Measurements from ENCODE around the gene PLEKHJ1.

PLEKHJ1 gene

DNA sequence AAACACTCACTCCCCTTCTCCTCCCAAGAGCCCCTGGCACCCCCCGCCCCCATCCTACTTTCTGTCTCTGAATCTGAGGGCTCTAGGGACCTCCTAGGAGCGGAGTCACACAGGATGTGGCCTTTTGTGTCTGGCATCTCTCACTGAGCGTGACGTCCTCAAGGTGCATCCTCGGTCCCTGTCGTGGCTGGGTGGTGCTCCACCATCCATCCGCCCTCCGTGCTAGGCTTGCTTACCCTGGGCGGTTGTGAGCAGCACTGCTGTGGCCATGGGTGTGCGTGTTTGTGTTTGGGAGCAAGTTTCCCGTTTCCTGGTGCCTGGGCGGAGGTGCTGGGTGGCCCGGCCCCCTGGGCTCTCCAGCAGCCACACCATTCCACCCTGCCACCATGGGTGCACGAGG lies 12.2 kb downstream of the PLEKHJ1 start:
- DNase-seq (ENCODE audit: low read depth in 2 of 3, low spot score in 2 of 3) = no peak

DNA sequence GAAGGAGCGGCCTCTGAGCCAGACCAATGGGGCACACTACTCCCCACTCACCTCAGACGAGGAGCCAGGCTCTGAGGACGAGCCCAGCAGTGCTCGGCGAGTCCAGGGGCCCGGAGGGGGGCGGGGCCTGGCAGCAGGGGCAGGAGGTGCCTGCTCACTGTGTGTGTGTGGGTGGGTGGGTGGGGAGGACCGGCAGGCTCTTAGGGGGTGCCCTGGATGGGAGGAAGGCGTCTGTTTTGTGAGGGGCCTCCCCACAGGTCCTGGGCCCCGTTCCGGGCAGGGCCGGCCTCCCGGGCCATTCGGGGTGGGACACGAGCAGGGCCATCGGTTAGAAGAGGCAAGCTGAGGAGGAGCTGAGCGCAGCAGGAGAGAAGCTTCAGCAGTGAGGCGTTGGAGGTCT lies 12.7 kb downstream of the PLEKHJ1 start:
- no peak for DNase-seq (ENCODE audit: low read depth in 2 of 3, low spot score in 2 of 3)

DNA sequence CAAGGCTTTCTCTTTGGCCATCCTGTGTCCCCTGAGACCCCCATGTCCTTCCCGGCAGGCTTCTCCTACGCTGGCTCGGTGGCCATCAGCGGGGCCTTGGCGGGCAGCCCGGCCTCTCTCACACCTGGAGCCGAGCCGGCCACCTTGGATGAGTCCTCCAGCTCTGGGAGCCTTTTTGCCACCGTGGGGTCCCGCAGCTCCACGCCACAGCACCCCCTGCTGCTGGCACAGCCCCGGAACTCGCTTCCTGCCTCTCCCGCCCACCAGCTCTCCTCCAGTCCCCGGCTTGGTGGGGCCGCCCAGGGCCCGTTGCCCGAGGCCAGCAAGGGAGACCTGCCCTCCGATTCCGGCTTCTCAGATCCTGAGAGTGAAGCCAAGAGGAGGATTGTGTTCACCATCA lies 14.2 kb downstream of the PLEKHJ1 start:
- no peak for DNase-seq (ENCODE audit: low read depth in 2 of 3, low spot score in 2 of 3)

DNA sequence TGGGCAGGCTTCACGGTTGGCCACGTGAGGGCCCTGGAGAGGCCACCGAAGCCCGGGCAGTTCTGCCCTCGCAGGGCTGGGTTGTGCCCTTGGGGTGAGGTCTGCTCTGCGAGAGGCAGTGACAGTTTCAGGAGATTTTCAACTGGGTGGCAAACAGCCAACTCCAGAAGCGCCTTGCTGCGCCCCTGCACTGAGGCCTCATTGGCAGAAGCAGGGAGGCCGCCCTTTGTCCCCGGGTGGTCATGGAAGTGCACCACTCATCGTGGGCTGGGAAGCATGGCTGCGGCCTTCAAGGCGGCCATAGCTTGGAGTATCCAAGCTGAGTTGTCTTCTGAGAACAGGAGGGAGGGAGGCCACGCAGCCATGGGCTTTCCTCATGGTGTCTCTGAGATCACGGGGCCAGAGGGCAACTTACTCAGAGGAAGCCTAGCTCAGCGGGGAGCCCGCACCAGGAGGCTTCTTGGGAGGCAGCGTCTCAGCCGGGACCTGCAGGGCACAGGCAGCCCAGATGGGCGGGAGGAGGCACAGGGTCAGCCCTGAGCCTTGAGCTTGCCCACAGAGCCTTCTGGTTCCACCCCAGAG lies 14.8 kb downstream of the PLEKHJ1 start:
- DNase-seq (ENCODE audit: low read depth in 2 of 3, low spot score in 2 of 3) = no peak

DNA sequence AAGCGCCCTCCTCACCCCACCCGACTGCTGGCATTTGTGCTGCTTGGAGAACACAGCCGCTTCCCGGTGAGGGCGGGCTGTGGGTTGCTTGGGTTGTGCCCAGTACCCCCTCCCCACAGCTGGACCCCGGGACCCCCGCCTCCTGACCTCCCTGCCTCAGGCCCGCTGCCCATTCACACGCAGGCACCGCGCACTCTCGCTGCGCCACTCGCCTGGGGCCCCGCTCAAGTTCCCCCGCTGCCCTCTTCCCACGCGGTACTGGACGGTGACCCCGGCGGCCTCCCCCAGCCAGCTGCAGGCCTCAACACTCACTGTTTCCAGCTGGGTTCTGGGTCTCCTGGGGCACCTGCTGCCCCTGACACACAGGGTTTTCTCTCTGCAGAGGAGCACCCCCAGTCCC lies 16.4 kb downstream of the PLEKHJ1 start:
- no peak for DNase-seq (ENCODE audit: low read depth in 2 of 3, low spot score in 2 of 3)

DNA sequence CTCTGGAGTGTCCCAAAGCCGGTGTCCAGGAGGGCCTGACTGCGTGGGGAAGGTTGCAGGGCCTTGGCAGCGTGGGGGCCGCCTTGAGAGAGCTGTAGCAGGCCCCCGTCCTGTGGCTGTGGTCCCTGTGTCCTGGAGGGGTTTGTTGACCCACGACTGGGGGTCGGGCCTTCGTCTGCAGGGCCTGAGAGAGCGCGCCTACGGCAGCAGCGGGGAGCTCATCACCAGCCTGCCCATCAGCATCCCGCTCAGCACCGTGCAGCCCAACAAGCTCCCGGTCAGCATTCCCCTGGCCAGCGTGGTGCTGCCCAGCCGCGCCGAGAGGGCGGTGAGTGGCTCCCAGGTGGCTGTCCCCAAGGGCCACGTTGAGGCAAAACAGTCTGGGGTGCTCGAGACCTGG lies 18.5 kb downstream of the PLEKHJ1 start:
- DNase-seq (ENCODE audit: low read depth in 2 of 3, low spot score in 2 of 3) = no peak

DNA sequence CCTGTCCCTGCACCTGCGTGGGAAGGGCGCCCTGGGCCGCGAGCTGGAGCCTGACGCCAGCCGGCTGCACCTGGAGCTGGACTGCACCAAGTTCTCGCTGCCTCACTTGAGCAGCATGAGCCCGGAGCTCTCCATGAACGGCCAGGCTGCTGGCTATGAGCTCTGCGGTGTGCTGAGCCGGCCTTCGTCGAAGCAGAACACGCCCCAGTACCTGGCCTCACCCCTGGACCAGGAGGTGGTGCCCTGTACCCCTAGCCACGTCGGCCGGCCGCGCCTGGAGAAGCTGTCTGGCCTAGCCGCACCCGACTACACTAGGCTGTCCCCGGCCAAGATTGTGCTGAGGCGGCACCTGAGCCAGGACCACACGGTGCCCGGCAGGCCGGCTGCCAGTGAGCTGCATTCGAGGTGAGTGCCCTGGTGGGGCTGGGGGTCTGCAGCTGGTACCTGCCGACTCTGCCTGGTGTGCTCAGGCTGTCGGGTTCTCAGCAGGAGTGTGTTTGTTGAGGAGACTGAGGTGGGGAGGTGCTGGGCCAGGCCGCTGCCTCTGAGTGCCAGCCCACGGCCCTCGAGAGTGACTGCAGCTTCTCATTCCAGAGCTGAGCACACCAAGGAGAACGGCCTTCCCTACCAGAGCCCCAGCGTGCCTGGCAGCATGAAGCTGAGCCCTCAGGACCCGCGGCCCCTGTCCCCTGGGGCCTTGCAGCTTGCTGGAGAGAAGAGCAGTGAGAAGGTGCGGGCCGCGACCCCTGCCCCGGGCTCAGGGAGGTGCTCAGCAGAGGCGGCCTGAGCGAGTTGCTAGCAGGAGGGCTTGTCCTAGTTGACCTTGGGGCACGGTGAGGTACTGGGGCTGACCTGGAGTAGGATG lies 19.5 kb downstream of the PLEKHJ1 start:
- DNase-seq (ENCODE audit: low read depth in 2 of 3, low spot score in 2 of 3) = no peak

DNA sequence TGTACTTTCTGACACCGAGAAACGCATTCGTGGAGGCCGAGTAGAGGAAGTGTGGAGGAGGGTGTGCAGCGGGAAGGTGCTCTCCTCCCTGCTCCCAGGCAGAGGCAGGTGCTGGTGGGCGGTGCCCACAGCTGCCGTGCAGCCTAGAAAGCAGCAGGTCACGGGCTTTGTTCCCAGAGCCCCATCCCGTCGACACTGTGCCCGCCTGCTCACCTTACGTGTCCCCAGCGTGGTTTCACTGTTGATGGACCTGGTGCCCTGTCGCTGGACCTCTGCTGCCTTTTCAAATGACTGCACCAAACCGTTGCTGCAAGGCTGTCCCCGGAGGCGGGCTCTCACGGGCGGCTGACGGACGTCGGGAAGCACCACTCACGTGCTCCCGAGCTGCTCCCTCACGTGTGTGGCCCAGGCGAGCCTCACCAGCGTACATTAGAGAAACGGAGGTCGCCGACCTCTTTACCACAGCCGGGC lies 20.8 kb downstream of the PLEKHJ1 start:
- DNase-seq (ENCODE audit: low read depth in 2 of 3, low spot score in 2 of 3) = no peak

DNA sequence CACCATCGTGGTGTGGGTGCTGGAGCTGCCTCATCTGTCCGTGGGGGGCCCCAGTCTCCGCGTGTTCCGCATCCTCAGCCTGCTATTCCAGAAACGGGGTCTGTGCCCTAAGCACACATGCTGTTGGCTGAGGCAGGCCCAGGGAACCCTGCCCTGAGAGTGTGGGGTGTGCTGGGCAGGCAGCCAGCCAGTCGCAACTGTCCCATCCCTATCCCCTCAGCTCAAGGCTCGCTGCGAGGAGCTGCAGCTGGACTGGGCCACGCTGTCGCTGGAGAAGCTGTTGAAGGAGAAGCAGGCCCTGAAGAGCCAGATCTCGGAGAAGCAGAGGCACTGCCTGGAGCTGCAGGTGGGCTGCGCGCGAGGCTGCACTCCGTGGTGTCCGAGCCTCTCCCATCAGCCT lies 21.9 kb downstream of the PLEKHJ1 start:
- no peak for DNase-seq (ENCODE audit: low read depth in 2 of 3, low spot score in 2 of 3)

DNA sequence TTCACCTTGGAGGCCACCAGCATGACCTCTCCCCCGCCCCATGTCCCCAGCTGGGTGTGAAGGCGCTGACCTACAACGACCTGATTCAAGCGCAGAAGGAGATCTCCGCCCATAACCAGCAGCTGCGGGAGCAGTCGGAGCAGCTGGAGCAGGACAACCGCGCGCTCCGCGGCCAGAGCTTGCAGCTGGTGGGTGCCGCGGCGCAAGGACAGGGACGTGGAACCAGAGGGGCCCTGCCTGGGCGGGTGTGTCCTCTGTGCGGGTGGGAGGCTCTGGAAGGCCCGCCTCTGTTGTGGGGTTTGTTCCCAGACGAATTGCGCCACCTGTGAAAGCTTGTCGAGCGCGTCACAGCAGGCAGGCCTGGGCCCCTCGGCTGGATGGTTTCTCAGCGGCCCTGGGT lies 22.3 kb downstream of the PLEKHJ1 start:
- DNase-seq (ENCODE audit: low read depth in 2 of 3, low spot score in 2 of 3) = no peak

DNA sequence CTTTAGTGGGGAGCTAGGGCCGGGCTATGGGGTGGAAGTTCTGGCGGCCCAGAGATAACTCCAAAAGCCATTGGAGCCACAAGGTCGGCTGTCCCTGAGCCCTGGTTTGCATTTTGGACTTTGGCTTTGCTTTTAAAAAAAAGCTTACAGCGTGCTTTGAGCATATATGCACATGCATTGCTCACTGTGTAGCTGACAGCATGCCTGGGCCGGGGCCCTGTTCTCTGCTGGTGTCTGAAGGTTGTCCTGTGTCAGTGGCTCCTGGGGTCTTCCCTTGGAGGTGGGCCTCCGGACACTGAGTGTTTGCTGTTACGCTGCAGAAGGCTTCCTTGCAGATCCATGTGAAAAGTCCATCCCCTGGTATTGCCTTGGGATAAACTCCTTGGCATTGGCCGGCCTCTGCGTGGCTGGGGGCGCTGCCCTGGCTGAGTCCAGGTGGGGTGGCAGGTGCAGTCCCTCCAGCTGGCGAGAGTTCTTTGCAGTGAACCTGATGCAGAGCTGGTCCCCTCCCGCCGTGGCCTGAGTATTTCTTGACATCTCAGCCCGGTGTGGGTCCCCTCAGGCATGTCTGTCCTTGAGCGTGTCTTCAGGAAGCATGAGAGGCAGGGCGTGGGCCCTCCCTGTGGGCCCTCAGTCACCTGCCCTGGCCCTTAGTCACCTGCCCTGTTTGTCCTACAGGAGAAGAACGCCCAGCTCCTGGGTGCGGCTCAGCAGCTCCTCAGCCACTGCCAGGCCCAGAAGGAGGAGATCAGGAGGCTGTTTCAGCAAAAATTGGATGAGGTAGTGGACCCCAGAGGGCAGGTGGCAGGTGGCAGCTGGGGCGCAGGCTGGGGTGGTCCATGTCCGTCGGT lies 23.0 kb downstream of the PLEKHJ1 start:
- DNase-seq (ENCODE audit: low read depth in 2 of 3, low spot score in 2 of 3) = no peak

DNA sequence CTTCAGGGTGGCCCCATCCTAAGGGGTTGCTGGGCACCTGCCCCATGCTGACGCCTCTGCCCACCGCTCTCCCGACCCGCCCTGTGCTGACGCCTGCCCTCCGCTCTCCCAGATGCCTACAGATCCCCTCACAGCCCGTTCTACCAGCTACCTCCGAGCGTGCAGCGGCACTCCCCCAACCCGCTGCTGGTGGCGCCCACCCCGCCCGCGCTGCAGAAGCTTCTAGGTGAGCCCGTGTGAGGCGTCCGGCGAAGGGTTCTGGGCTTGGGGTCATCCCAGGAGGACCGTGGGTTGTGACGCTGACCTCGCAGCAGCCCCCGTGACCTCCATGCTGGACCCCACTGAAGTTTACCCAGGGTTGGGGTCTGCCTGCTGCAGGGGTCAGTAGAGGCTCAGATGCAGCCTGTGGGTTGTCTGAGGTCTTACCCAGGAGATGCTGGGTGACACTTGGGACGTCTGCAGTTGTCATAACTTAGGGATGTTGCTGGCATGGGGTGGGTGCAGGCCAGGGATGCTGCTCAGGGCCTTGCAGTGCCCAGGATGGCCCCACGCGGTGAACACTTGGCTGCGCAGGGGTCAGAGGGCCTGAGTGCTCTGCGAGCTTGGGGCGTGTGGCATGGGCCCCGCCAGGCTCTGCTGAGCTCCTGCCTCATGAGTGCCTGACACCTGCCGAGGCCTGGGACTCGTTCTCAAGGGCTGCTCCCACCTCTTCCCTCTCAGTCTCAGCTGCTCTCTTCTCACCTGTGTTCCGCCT lies 25.0 kb downstream of the PLEKHJ1 start:
- no peak for DNase-seq (ENCODE audit: low read depth in 2 of 3, low spot score in 2 of 3)

DNA sequence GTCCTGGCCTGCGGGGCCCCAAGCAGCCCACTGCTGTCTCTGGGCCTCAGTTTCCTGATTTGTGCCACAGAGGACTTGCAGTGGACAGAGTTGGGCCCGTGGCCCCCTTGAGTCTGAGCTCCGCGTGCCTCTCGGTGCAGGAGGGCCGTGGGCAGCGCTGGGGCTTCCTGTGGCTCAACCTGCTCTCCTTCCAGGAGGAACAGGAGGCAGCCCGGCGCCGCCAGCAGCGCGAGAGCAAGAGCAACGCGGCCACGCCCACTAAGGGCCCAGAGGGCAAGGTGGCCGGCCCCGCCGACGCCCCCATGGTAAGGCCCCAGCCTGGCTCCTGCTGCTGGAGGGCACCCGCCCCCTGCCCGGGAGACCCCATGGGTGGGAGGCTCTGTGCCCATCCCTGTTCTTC lies 25.9 kb downstream of the PLEKHJ1 start:
- DNase-seq (ENCODE audit: low read depth in 2 of 3, low spot score in 2 of 3) = no peak

DNA sequence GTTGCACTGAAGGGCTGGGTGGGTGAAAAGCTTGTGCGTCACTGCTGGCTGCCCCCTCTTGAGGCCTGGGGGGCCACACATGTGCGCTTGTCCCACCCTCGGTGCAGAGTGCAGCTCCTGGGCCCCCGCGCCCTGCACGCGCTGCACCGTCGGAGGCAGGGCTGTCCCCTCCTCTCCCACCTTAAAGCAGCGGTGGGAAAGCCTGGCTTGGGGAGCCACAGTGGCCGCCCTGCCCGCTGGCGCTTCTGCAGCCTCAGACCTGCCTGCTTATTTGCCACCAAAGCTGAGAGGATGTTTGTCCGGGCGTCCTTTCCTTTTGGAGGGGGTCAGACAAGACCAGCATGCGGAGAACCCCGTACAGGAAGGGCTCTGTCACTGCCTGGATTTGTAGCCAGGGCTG lies 26.7 kb downstream of the PLEKHJ1 start:
- DNase-seq (ENCODE audit: low read depth in 2 of 3, low spot score in 2 of 3) = no peak

DNA sequence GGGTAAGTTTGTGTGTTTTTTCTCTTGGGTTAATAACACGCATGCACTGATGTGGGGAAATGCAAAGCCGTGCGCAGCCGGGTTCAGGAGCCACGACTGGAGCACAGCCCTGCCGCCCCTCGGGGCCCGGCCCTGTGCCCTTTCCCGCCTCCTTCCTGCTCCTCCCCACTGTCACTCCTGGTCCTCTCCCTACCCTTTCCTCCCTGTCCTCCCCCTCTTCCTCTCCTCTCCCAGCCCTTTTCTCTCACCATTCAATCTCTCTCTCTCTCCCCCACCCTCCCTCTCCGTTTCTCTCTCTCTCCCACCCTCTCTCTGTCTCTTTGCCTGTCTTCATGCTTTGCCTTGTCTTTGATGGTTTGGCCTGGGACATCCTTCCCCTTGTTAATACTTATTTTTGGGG lies 27.2 kb downstream of the PLEKHJ1 start:
- DNase-seq (ENCODE audit: low read depth in 2 of 3, low spot score in 2 of 3) = no peak

DNA sequence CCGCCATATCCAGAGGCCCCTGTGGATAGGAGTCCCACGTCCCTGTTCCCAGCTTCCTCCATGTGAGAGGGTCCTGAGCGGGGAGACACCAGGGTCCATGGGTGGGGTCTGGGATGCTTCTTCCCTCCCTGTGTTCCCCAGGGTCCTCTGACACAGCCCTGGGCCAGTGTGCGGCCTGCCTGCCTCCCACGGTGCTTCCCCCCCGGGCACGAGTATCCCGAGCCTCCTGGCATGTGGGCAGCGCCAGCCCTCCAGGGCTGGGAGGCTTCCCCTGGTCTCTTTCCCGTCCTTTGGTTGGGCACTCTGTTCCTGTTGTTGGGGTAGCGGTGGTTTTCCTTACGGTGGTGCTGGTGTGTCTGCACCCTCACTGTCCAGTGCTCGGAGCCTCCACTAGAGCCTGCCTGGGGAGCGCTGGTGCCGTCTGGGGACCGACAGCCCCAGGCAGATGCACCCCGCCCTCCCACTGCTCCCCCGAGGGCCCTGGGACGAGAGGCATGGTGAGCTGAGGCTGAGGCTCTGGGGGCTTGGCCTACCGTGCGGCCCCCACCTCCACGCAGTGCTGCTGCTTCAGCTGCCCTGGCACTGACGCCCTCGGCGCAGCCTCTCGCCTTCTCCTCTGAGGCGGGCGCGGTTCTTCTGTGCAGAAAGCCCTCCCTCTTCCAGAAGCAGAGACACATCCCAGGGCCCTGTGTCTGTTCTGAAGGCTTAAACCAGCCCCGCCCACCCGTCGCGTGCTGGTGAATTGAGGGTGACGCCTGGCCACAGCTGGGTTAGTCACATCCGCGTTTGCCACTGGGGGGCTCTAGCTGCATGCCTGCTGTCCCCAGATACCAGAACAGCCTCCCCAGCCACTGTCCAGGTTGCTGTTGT lies 27.9 kb downstream of the PLEKHJ1 start:
- no peak for DNase-seq (ENCODE audit: low read depth in 2 of 3, low spot score in 2 of 3)

DNA sequence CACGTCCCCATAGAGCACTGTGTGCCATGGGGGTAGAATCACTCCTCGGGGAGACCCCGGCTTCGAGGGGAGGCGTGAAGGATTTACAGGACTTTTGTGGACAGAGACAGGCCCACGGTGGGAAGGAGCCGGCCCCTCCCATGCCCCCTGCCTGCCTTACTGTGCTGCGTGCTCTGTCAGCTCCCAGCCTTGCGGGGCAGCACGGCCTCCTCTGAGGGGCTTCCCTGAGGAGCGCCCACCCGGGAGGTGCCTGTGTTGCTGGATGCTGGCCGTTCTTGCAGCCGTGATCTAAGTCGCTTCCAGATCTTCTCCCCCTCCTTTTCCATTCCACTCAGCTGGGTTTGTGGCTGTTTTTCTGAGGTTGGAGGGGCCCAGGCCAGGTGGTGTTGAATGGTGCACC lies 29.1 kb downstream of the PLEKHJ1 start:
- no peak for DNase-seq (ENCODE audit: low read depth in 2 of 3, low spot score in 2 of 3)

DNA sequence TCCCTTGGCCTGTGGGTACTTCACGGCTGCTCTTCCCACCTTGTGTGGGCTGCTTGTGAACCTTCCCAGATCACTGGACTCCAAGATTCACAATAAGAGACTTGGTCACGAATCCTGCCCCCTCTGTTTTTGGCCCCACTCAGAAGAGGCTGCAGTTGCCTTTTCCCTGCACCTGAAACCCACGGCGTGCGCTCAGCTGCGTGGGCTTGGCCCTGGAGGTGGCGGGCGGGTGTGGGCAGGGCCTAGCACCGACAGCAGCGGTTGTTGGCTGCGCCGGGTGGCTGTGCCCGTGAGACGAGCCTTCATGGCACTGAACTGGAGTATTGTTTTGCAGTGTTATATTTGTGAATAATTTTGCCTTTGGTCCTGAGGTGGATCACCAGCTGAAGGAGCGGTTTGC lies 33.8 kb downstream of the PLEKHJ1 start:
- DNase-seq (ENCODE audit: low read depth in 2 of 3, low spot score in 2 of 3) = no peak

DNA sequence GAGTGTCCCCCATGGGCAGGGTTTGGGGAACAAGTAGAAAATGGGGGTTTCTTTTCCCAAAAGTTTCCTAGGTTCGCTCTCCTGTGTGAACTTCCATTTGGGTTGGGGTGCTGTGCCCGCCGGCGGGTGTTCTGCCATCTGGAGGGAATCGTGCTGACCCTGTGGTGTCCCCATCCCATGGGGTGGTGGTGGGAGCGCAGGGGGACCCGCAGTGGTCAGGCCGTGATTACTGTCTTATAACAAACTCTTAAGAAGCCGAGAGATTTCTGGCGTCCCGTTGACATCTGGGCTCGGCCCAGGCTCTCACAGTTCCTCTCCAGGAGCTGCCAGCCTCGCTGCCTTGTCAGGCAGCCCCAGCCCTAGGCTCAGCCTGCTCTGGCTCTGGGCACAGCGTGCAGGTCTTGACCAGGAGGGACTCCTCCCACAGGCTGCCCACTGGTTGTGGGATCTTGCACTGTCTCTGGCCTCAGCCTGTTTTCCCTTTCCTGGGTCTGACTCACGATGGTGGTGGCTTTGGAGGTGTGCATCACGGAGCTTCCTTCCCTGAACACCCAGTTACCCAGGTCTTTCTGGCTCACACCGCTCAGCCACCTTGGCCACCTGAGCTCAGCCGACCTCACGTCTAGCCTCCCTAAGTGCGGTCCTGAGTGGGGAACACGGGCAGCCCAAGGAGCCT lies 34.5 kb downstream of the PLEKHJ1 start:
- no peak for DNase-seq (ENCODE audit: low read depth in 2 of 3, low spot score in 2 of 3)

All from activated CD8-positive, alpha-beta memory T cell treated with anti-CD3 and anti-CD28 coated beads for 48 hours (primary cell).